Measurements from ENCODE around the gene RANBP2. TPM values are rescaled to one million over a fixed set of nuclear protein-coding genes. Genes with fewer than 3 reads are reported as not detected.
A peak's percentile ranks its signal among the peaks of the same experiment; 100 is the strongest.

RANBP2 gene
- total and polyA plus RNA-seq, 10 of the 15 experiments (the other 5 are each of a cell fraction or from before 2014, with no cell fraction given), result 9.0 to 81.7 (median 28.3) TPM

- Histone ChIP-seq H3K4me3 (no peak overlapping the region), H4K20me1 (ENCODE audit: control insufficient read depth, insufficient read depth) (no peaks in the 10 kb centered on the region), H3K4me1 (ENCODE audit: control insufficient read depth, insufficient read depth, low read length) (no peaks in the 10 kb centered on the region; the same call in none of the 2 replicates), H3K27ac (ENCODE audit: control insufficient read depth, insufficient read depth) (no peak overlapping the region), H2AFZ (ENCODE audit: control insufficient read depth, low read depth, low read length) (no peak overlapping the region), H3K9ac (ENCODE audit: control insufficient read depth, insufficient read depth, low read length) (no peak overlapping the region), H3K36me3 (ENCODE audit: control insufficient read depth in 2 of 2, insufficient read depth in 2 of 2, low read length in 1 of 2) (no peaks in the 10 kb centered on the region), H3K27me3 (replicated peaks in 1 of 2; ENCODE audit: control insufficient read depth in 2 of 2, insufficient read depth in 2 of 2, low read length in 1 of 2) (no peaks in the 10 kb centered on the region), H3K4me2 (ENCODE audit: control insufficient read depth, insufficient read depth) (no peak overlapping the region), H3K9me3 (replicated peaks; ENCODE audit: control insufficient read depth, insufficient read depth, low read length) (no peaks in the 10 kb centered on the region; the same call in 2 of the 3 replicates), H3K79me2 (ENCODE audit: control insufficient read depth, insufficient read depth, low read length) (no peaks in the 10 kb centered on the region)
- 0% methylated on average over 1 of the region's 1 CpG for WGBS (ENCODE audit: insufficient coverage, insufficient replicate concordance, low lambda C conversion rate, missing lambda C conversion rate)
- DNase-seq (ENCODE audit: low read depth, low spot score) (no peak), FAIRE-seq (no peak), ATAC-seq (peak; percentile 84)
- SMC1A ChIA-PET (ENCODE audit: uncharacterized antibody, unreplicated experiment), result interaction anchor here (0.7 to 1.7 kb wide), 4 partner anchors 12 to 239 kb away, joined by 3 to 4 read pairs (median 3); no protein-coding TSS in a partner anchor
- RAD21 ChIA-PET (ENCODE audit: unreplicated experiment), result interaction anchor here (1.1 to 1.2 kb wide), 2 partner anchors 19 to 59 kb away, joined by 3 read pairs; no protein-coding TSS in a partner anchor
- intact Hi-C loops (cut with micrococcal nuclease; ENCODE audit: unreplicated experiment) (no loop called here), in situ Hi-C loops (cut with MboI) (no loop called here)
- BruUV-seq (replicated peaks), result no TSS peak
- POLR2A ChIA-PET, result interaction anchor here (0.6 kb wide), 1 partner anchor 112 kb away, joined by 3 read pairs; no protein-coding TSS in a partner anchor
- CTCF ChIA-PET, result interaction anchor here (0.8 kb wide), 1 partner anchor 11 kb away, joined by 3 read pairs; no protein-coding TSS in a partner anchor
- TF ChIP-seq PML (IDR thresholded peaks at IDR 0.05; ENCODE audit: low read length) (no peak), IKZF1 (conservative IDR thresholded peaks at IDR 0.05) (no peak), SMAD1 (IDR thresholded peaks at IDR 0.05; ENCODE audit: low read depth, partially characterized antibody) (no peak), RB1 (IDR thresholded peaks at IDR 0.05; ENCODE audit: borderline replicate concordance) (no peak), POLR2AphosphoS5 (IDR thresholded peaks at IDR 0.05; ENCODE audit: low read length) (no peak), BCL11A (IDR thresholded peaks at IDR 0.05; ENCODE audit: low read depth, low read length) (no peak), ATF7 (IDR thresholded peaks at IDR 0.05; ENCODE audit: low read depth) (no peak), EP300 (IDR thresholded peaks at IDR 0.05; ENCODE audit: borderline replicate concordance in 1 of 2, control insufficient read depth in 1 of 2, low read depth in 2 of 2, low read length in 2 of 2) (peak; percentile 44; a peak in 1 of 4 replicates), JUNB (IDR thresholded peaks at IDR 0.05) (peak; percentile 91), GATAD2B (conservative IDR thresholded peaks at IDR 0.05; ENCODE audit: low read depth) (no peak), CBFB (IDR thresholded peaks at IDR 0.05; ENCODE audit: low read depth) (no peak)
- TF ChIP-seq, protein P1, sequence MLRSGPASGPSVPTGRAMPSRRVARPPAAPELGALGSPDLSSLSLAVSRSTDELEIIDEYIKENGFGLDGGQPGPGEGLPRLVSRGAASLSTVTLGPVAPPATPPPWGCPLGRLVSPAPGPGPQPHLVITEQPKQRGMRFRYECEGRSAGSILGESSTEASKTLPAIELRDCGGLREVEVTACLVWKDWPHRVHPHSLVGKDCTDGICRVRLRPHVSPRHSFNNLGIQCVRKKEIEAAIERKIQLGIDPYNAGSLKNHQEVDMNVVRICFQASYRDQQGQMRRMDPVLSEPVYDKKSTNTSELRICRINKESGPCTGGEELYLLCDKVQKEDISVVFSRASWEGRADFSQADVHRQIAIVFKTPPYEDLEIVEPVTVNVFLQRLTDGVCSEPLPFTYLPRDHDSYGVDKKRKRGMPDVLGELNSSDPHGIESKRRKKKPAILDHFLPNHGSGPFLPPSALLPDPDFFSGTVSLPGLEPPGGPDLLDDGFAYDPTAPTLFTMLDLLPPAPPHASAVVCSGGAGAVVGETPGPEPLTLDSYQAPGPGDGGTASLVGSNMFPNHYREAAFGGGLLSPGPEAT (IDR thresholded peaks at IDR 0.05; ENCODE audit: low read depth), result peak; percentile 62
- TF ChIP-seq, protein P2, sequence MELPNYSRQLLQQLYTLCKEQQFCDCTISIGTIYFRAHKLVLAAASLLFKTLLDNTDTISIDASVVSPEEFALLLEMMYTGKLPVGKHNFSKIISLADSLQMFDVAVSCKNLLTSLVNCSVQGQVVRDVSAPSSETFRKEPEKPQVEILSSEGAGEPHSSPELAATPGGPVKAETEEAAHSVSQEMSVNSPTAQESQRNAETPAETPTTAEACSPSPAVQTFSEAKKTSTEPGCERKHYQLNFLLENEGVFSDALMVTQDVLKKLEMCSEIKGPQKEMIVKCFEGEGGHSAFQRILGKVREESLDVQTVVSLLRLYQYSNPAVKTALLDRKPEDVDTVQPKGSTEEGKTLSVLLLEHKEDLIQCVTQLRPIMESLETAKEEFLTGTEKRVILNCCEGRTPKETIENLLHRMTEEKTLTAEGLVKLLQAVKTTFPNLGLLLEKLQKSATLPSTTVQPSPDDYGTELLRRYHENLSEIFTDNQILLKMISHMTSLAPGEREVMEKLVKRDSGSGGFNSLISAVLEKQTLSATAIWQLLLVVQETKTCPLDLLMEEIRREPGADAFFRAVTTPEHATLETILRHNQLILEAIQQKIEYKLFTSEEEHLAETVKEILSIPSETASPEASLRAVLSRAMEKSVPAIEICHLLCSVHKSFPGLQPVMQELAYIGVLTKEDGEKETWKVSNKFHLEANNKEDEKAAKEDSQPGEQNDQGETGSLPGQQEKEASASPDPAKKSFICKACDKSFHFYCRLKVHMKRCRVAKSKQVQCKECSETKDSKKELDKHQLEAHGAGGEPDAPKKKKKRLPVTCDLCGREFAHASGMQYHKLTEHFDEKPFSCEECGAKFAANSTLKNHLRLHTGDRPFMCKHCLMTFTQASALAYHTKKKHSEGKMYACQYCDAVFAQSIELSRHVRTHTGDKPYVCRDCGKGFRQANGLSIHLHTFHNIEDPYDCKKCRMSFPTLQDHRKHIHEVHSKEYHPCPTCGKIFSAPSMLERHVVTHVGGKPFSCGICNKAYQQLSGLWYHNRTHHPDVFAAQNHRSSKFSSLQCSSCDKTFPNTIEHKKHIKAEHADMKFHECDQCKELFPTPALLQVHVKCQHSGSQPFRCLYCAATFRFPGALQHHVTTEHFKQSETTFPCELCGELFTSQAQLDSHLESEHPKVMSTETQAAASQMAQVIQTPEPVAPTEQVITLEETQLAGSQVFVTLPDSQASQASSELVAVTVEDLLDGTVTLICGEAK (IDR thresholded peaks at IDR 0.05; ENCODE audit: borderline replicate concordance), result no peak
- TF ChIP-seq, protein P3, sequence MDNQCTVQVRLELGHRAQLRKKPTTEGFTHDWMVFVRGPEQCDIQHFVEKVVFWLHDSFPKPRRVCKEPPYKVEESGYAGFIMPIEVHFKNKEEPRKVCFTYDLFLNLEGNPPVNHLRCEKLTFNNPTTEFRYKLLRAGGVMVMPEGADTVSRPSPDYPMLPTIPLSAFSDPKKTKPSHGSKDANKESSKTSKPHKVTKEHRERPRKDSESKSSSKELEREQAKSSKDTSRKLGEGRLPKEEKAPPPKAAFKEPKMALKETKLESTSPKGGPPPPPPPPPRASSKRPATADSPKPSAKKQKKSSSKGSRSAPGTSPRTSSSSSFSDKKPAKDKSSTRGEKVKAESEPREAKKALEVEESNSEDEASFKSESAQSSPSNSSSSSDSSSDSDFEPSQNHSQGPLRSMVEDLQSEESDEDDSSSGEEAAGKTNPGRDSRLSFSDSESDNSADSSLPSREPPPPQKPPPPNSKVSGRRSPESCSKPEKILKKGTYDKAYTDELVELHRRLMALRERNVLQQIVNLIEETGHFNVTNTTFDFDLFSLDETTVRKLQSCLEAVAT (IDR thresholded peaks at IDR 0.05), result no peak
Observed at GRCh38 chr2:108835040-108835439, 115.8 kb downstream of the RANBP2 start.

Measured in GM12878 (cell line).